Esophagus muscularis mucosa (tissue), 4 donors: ENCODE measurements around the gene SELENOM. TPM values are rescaled to one million over a fixed set of nuclear protein-coding genes. Genes with fewer than 3 reads are reported as not detected.
A peak's percentile ranks its signal among the peaks of the same experiment; 100 is the strongest.

Experiments
- DNase-seq: peaks from one replicate; pipeline ENCODE4 v3.0.0-alpha.2; 2017; ENCODE audit errors: extremely low spot score
- H3K27ac ChIP-seq, 4 donors: fragments of 200-600 bp; sonication (generic); replicated peaks in 1 of 4; 1 replicate in 3 of 4; 2 replicates in 1 of 4; pipeline ENCODE4 v1.5.1; 2016 to 2019; ENCODE audit warnings: mild to moderate bottlenecking in 1 of 4
- H3K27me3 ChIP-seq, 4 donors: fragments of 200-600 bp; sonication (generic); one replicate each; pipeline versions ENCODE4 v1.5.1 to v1.6.0; 2016 to 2019
- H3K36me3 ChIP-seq, 4 donors: fragments of 200-600 bp; sonication (generic); one replicate each; pipeline ENCODE4 v1.5.1; 2016 to 2019
- H3K4me1 ChIP-seq, 4 donors: fragments of 200-600 bp; sonication (generic); one replicate each; pipeline ENCODE4 v1.5.1; 2016 to 2019
- H3K4me3 ChIP-seq, 4 donors: fragments of 200-600 bp; sonication (generic); 1 replicate in 2 of 4; 2 replicates in 2 of 4; pipeline ENCODE4 v1.5.1; 2016 to 2019; ENCODE audit warnings: mild to moderate bottlenecking in 4 of 4, moderate library complexity in 1 of 4
- H3K9me3 ChIP-seq, 4 donors: fragments of 200-600 bp; sonication (generic); 1 replicate in 3 of 4; 2 replicates in 1 of 4; pipeline ENCODE4 v1.5.1; 2016 to 2019
- CTCF ChIP-seq, 3 experiments: fragments of 200-600 bp in 2 of 3; fragments of 450-650 bp in 1 of 3; sonication (generic) in 2 of 3; IDR thresholded peaks; one replicate each; pipeline ENCODE4 v1.5.1; 2017 to 2019; ENCODE audit warnings: antibody characterized with exemption in 3 of 3, mild to moderate bottlenecking in 2 of 3, moderate library complexity in 1 of 3
- EP300 ChIP-seq: sonication (generic); formaldehyde crosslinking; IDR thresholded peaks from one replicate; pipeline ENCODE4 v1.6.1; 2017; ENCODE audit warnings: antibody characterized with exemption
- POLR2A ChIP-seq: fragments of 450-650 bp; IDR thresholded peaks from one replicate; pipeline ENCODE4 v1.6.1; 2017; ENCODE audit warnings: antibody characterized with exemption, moderate library complexity, mild to moderate bottlenecking, low read depth
- POLR2AphosphoS5 ChIP-seq, 2 donors: sonication (generic); formaldehyde crosslinking; IDR thresholded peaks; one replicate each; pipeline ENCODE4 v1.6.1; 2017; ENCODE audit warnings: antibody characterized with exemption in 2 of 2
- WGBS: methylation state at CpG from one replicate; pipeline ENCODE4 v1.1.5; 2018; 5-methylcytosine and 5-hydroxymethylcytosine counted together
- intact Hi-C: fragments of 100-400 bp; cut with DNase I; formaldehyde crosslinking; loops from one replicate; pipeline ENCODE4 v1.15.1; 2023
- total RNA-seq, 4 donors: library from RNA; depleted of rRNA; stranded (reverse); fragments of >200 nt; gene quantifications; one replicate each; pipeline versions ENCODE4 v1.1.0 to v1.2.1, GENCODE V29; 2016

Gene SELENOM
- 1,000 to 10,000 TPM; 1,118 to 1,733 (median 1,416) TPM for total RNA-seq

DNA sequence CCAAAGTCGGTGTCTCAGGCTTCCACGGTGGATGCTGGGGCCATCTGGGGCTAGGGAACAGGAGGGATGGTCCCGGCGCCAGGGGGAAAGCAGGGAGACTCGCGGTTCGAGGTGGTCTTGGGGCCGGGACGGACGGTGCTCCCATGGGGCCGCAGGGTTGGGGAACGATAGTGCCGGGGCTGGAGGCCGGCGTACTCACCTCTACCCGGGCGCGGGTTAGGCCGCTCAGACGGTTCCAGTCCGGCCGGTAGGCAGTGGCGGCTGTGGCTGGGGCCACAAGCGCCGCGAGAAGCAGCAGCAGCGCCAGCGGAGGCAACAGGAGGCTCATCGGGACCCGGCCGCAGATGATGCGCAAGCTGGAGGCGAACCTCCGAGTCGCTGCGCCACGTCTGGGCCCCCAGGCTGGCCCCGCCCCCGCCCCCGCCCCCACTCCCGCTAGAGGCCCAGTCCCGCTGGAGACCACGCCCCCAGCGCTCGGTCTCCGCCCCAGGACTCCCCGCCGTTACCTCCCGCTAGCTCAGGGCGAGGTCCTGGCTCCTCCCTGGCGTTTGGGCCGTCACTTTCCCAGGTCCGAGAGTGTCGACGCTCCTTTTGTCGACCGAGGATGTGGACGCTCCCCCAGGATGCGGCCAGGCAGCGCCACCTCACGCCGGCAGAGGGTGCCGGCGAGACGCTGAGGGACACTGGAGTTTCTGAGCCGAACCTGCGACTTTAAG, at the start of gene SELENOM:
TSS of gene SELENOM (minus strand) at position 391 of the 716 bp plus-strand sequence. CDS start at position 328, 63 bp downstream.
- 7% methylated on average over 36 of the region's 67 CpGs for WGBS
- H3K9me3 ChIP-seq: no peaks in the 10 kb centered on the region
- peak; percentile 99 for DNase-seq
- TF ChIP-seq POLR2A (peak; percentile 83), POLR2AphosphoS5 (IDR thresholded peaks at IDR 0.05) (peak in 1 of 2 donors; percentile 96), EP300 (no peak), CTCF (IDR thresholded peaks at IDR 0.05) (peak; percentile 95 to 99 (median 97))
- peaks cover 47 to 54% (median 52%) of the 10 kb centered on the region in 4 donors for H3K4me1 ChIP-seq
- peak within 1 kb of the TSS; percentile 98 to 99 (median 99) for H3K27ac ChIP-seq
- peak within 1 kb of the TSS; percentile 90 to 95 (median 91) for H3K4me3 ChIP-seq
- H3K36me3 ChIP-seq: peaks cover 0 to 35% (median 21%) of the 10 kb centered on the region in 4 donors
- no peaks in the 10 kb centered on the region for H3K27me3 ChIP-seq
- intact Hi-C loops: loop anchor here (2.0 kb wide), 1 partner anchor 19 kb away; no protein-coding TSS in a partner anchor

GRCh38 chr22:31155422-31155821, 48.1 kb upstream of the SELENOM start:
- 12% methylated on average over 3 of the region's 3 CpGs for WGBS
- Histone ChIP-seq H3K36me3 (no peaks in the 10 kb centered on the region), H3K9me3 (no peaks in the 10 kb centered on the region), H3K4me1 (peaks cover 16 to 48% (median 36%) of the 10 kb centered on the region in 4 donors), H3K27ac (peak overlapping the region; percentile 81 to 90 (median 87)), H3K4me3 (no peak overlapping the region), H3K27me3 (no peaks in the 10 kb centered on the region)
- intact Hi-C loops: no loop called here
- peak in 1 of 2 donors; percentile 24 for TF ChIP-seq POLR2AphosphoS5 (IDR thresholded peaks at IDR 0.05)
- no peak for TF ChIP-seq CTCF (IDR thresholded peaks at IDR 0.05)
- DNase-seq: no peak

DNA sequence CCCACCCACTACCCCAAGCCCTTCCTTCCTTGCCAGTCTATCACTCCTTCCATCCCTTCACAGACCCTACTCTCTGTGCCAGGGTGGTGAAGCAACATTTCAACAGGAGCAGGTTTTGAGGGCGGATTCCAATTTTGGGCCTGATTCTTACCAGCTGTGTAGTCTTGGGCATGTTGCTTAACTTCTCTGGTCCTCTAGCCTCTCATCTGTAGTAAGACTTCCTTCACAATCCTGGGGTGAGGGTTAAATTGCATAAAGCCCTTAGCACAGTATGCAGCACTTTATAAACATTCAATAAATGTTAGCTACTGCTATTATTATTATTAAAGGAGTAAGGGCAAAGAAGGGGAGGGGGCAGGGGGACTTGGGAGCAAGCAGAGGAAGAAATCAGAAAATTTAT, 47.6 kb upstream of the SELENOM start:
- DNase-seq: no peak
- 85% methylated on average over 1 of the region's 1 CpG for WGBS

DNA sequence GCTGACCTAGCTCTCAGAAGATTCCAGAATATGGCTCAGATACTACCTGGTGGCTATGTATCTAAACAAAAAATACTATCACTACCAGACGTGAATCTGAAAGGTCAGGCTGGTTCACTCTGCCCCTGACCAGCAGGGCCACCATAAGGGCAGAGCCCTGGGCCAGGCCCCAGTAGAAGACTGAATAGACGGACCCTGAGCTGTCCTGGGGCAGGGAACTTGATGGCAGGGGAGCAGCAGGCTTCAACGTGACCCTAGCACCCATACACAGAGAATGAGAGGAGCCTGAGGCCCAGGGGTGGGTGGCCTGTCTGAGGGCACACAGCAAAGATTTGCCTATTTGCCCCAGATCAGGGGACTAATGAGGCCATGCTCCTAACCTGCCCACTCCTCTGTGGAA, 46.0 kb upstream of the SELENOM start:
- no peak for DNase-seq
- Histone ChIP-seq H3K27ac (peak overlapping the region; percentile 81 to 90 (median 87)), H3K27me3 (no peaks in the 10 kb centered on the region), H3K4me3 (no peak overlapping the region), H3K36me3 (no peaks in the 10 kb centered on the region), H3K4me1 (peaks cover 24 to 51% (median 41%) of the 10 kb centered on the region in 4 donors), H3K9me3 (no peaks in the 10 kb centered on the region)
- intact Hi-C loops: no loop called here
- 83% methylated on average over 3 of the region's 3 CpGs for WGBS
- TF ChIP-seq EP300 (no peak), POLR2A (no peak), CTCF (IDR thresholded peaks at IDR 0.05) (no peak), POLR2AphosphoS5 (IDR thresholded peaks at IDR 0.05) (no peak)

More for the DNA sequence above, 47.6 kb upstream of the SELENOM start:
- peak overlapping the region; percentile 81 to 90 (median 87) for H3K27ac ChIP-seq
- peaks cover 16 to 48% (median 36%) of the 10 kb centered on the region in 4 donors for H3K4me1 ChIP-seq
- no peaks in the 10 kb centered on the region for H3K27me3 ChIP-seq
- no peak overlapping the region for H3K4me3 ChIP-seq
- no peaks in the 10 kb centered on the region for H3K36me3 ChIP-seq
- intact Hi-C loops: no loop called here
- TF ChIP-seq POLR2AphosphoS5 (IDR thresholded peaks at IDR 0.05) (no peak), CTCF (IDR thresholded peaks at IDR 0.05) (no peak), EP300 (no peak), POLR2A (no peak)
- H3K9me3 ChIP-seq: no peaks in the 10 kb centered on the region
